Smooth muscle cell (in vitro differentiated cells): ENCODE results near the gene STK32B. TPM values are rescaled to one million over a fixed set of nuclear protein-coding genes. Genes with fewer than 3 reads are reported as not detected.

Source experiments
- DNase-seq: peaks from one replicate; lab custom pipeline; 2025; ENCODE audit not compliant: unreplicated experiment; lab: John Stamatoyannopoulos, UW
- H2AFZ ChIP-seq: fragments of 200-600 bp; sonication (generic); 2 replicates; pipeline ENCODE4 v1.6.0; 2016; ENCODE audit warnings: antibody characterized with exemption, low read depth, mild to moderate bottlenecking
- H3F3A ChIP-seq: fragments of 200-600 bp; sonication (generic); 2 replicates; pipeline ENCODE4 v1.6.0; 2017; ENCODE audit warnings: antibody characterized with exemption, low read depth
- H3K27ac ChIP-seq: fragments of 200-600 bp; sonication (generic); 2 replicates; pipeline ENCODE4 v1.5.1; 2016; ENCODE audit warnings: low read depth, mild to moderate bottlenecking
- H3K27me3 ChIP-seq: fragments of 200-600 bp; sonication (generic); 2 replicates; pipeline ENCODE4 v1.6.1; 2016; ENCODE audit warnings: low read depth, mild to moderate bottlenecking
- H3K36me3 ChIP-seq: fragments of 200-600 bp; sonication (generic); 2 replicates; pipeline ENCODE4 v1.5.1; 2016; ENCODE audit warnings: low read depth
- H3K4me1 ChIP-seq: fragments of 200-600 bp; sonication (generic); 2 replicates; pipeline ENCODE4 v1.5.1; 2016; ENCODE audit warnings: low read depth
- H3K4me2 ChIP-seq: fragments of 200-600 bp; sonication (generic); 2 replicates; pipeline ENCODE4 v1.6.0; 2016; ENCODE audit warnings: mild to moderate bottlenecking
- H3K4me3 ChIP-seq: fragments of 200-600 bp; sonication (generic); 2 replicates; pipeline ENCODE4 v1.5.1; 2016; ENCODE audit warnings: mild to moderate bottlenecking
- H3K79me2 ChIP-seq: fragments of 200-600 bp; sonication (generic); 2 replicates; pipeline ENCODE4 v1.6.0; 2016; ENCODE audit warnings: low read depth, mild to moderate bottlenecking
- H3K9ac ChIP-seq: fragments of 200-600 bp; sonication (generic); 2 replicates; pipeline ENCODE4 v1.6.0; 2016; ENCODE audit warnings: low read depth
- H3K9me3 ChIP-seq: fragments of 200-600 bp; sonication (generic); replicated peaks from 2 replicates; pipeline ENCODE4 v1.5.1; 2016; ENCODE audit warnings: low read depth
- H4K20me1 ChIP-seq: fragments of 200-600 bp; sonication (generic); 2 replicates; pipeline ENCODE4 v1.6.0; 2016; ENCODE audit warnings: low read depth
- CTCF ChIP-seq: fragments of 200-600 bp; sonication (generic); IDR thresholded peaks from 2 replicates; pipeline ENCODE4 v1.5.1; 2017; ENCODE audit warnings: borderline replicate concordance, mild to moderate bottlenecking, antibody characterized with exemption; ENCODE audit not compliant: insufficient read depth, poor library complexity, severe bottlenecking
- WGBS: methylation state at CpG from one replicate; pipeline ENCODE4 v1.1.7; 2016; ENCODE audit warnings: low lambda C conversion rate; 5-methylcytosine and 5-hydroxymethylcytosine counted together
- polyA plus RNA-seq: library from polyadenylated mRNA; unstranded; fragments of >200 nt; fragmentation: Nextera tagmentation; extraction: Ambion mirVana; gene quantifications from 2 replicates; pipeline ENCODE4 v1.2.1, GENCODE V29; 2016
- total RNA-seq: library from RNA; depleted of rRNA; stranded (reverse); fragments of >200 nt; gene quantifications from 2 replicates; pipeline ENCODE4 v1.2.3, GENCODE V29; 2014

The STK32B gene
- total and polyA plus RNA-seq, 2 experiments from 2014 or later, result 3.5 to 4.0 TPM

GRCh38 chr4:5517372-5517771 is 466.1 kb downstream of the STK32B start:
- no peaks in the 10 kb centered on the region for H3K36me3 ChIP-seq
- H3F3A ChIP-seq, result no peaks in the 10 kb centered on the region
- H3K9me3 ChIP-seq, result no peaks in the 10 kb centered on the region
- H3K79me2 ChIP-seq, result no peaks in the 10 kb centered on the region
- H3K9ac ChIP-seq, result no peak overlapping the region
- H4K20me1 ChIP-seq, result no peaks in the 10 kb centered on the region
- no peak overlapping the region for H3K4me3 ChIP-seq
- no peak overlapping the region for H2AFZ ChIP-seq
- H3K27me3 ChIP-seq, result no peaks in the 10 kb centered on the region
- DNase-seq, result no peak
- no peaks in the 10 kb centered on the region for H3K4me1 ChIP-seq
- WGBS, result 46% methylated on average over 4 of the region's 4 CpGs
- no peak for TF ChIP-seq CTCF
- no peak overlapping the region for H3K4me2 ChIP-seq
- H3K27ac ChIP-seq, result no peak overlapping the region

- Histone ChIP-seq H2AFZ (no peak overlapping the region), H3K9ac (no peak overlapping the region), H3K4me2 (no peak overlapping the region), H3K9me3 (no peaks in the 10 kb centered on the region), H3K27me3 (no peaks in the 10 kb centered on the region), H3K4me3 (no peak overlapping the region), H4K20me1 (no peaks in the 10 kb centered on the region), H3F3A (no peaks in the 10 kb centered on the region), H3K79me2 (no peaks in the 10 kb centered on the region), H3K36me3 (no peaks in the 10 kb centered on the region), H3K4me1 (peaks cover 6% of the 10 kb centered on the region), H3K27ac (no peak overlapping the region)
- WGBS, result 95% methylated on average over 5 of the region's 5 CpGs
- no peak for TF ChIP-seq CTCF
- DNase-seq, result no peak
Observed at GRCh38 chr4:5524446-5525299, 473.4 kb downstream of the STK32B start.

GRCh38 chr4:5526080-5526846 is 475.0 kb downstream of the STK32B start:
- TF ChIP-seq CTCF, result no peak
- no peaks in the 10 kb centered on the region for H3K9me3 ChIP-seq
- H3K27me3 ChIP-seq, result no peaks in the 10 kb centered on the region
- 90% methylated on average over 3 of the region's 3 CpGs for WGBS
- no peaks in the 10 kb centered on the region for H3K36me3 ChIP-seq
- no peak overlapping the region for H3K27ac ChIP-seq
- no peaks in the 10 kb centered on the region for H4K20me1 ChIP-seq
- H3F3A ChIP-seq, result no peaks in the 10 kb centered on the region
- no peak overlapping the region for H3K4me3 ChIP-seq
- peaks cover 6% of the 10 kb centered on the region for H3K4me1 ChIP-seq
- DNase-seq, result no peak
- H3K79me2 ChIP-seq, result no peaks in the 10 kb centered on the region
- no peak overlapping the region for H3K4me2 ChIP-seq
- no peak overlapping the region for H2AFZ ChIP-seq
- no peak overlapping the region for H3K9ac ChIP-seq
